ENCODE measurements around the gene CHMP5.

Gene CHMP5

GRCh38 chr9:33244137-33244784 is 20.6 kb upstream of the CHMP5 start:
- DNase-seq = no peak

DNA sequence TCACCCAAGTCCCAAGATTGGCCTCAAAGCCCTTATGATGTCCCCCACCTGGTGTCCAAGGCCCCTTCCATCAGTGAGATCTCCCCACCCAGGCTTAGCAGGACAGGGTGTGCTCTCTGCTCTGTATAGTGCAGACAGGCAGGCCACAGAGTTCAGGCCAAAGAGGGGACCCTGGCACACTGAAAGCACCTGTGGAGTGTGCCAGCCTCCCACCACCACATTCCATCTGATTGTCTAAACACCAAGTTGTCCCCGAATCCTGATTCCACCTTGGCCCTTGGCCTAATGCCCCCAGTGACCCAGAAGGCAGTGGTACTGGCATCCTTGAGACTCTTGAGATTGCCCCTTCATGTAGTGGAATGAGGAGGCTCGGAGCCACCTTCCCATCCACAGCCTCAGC is 19.5 kb upstream of the CHMP5 start:
- DNase-seq = no peak

- no peak for DNase-seq
These were observed 18.5 kb upstream of the CHMP5 start for GRCh38 chr9:33246269-33246860.

GRCh38 chr9:33248606-33249005 is 16.2 kb upstream of the CHMP5 start:
- no peak for DNase-seq

DNA sequence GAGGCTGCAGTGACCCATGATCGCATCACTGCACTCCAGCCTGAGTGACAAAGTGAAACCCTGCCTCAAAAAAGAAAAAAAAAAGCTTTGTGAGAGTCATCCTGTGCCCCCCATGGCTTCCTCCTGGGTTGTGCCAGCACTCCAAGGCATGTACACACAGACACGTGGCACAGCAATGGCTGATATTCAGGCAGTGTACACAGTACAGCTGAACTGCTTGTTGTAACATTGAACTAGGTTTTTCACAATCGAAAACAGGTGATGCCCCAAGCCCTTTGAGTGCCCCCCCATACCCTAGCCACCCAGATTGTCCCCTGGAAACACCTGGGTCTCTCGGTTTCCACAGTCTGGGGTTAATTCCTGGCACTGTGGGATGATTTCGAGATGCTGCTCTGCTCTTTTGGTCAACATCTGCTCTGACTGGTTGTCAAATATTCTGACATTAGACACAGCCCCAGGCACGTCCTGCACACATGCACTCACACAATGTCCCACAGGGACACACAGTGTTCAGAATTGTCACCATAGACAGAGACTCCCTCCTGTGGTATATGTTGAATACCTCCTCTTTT is 15.7 kb upstream of the CHMP5 start:
- no peak for DNase-seq

DNA sequence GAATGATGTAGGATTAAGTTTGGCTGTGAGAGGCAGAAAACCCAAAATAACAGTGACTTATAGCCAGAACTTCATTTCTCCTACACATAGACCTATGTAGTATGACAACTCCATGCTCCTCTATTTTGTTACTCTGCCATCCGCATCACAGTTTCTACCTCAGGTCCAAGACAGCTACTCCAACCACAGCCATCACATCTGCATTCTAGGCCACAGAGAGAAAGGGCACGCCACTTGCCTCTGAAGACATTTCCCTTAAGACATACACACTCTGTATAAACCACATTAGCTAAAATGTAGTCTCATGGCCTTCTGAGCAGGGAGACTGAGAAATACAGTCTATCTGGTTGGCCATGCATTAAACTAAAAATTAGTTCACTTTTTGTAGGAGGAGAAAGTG is 14.9 kb upstream of the CHMP5 start:
- DNase-seq = no peak

DNA sequence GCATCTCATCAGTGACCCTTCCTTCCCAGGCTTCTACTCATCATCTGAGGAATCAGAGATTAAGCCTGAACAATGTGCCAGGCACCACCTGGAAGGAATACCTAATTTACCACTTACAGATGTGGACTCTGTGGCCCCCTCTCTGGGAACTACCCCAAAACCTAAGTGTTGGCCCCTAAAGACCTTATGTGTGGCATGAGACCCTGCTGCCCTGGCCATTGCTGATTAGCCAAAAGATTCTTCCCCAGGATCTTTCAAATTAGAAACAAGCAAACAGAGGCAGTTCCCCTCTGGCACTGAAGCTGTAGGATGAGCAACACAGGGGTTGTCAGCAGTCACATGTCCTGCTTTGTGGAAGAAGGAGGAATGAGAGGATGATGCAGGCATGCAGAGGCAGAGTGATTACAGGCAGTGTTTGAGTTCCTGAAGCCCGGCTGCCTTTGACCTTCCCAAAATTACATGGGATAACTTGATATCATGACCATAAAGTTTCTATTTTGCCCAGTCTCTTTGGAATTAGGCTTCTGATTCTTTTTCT is 14.3 kb upstream of the CHMP5 start:
- no peak for DNase-seq

- DNase-seq = no peak
These were observed 10.6 kb upstream of the CHMP5 start for GRCh38 chr9:33254211-33254610.

GRCh38 chr9:33255014-33255413 is 9.8 kb upstream of the CHMP5 start:
- DNase-seq = no peak

DNA sequence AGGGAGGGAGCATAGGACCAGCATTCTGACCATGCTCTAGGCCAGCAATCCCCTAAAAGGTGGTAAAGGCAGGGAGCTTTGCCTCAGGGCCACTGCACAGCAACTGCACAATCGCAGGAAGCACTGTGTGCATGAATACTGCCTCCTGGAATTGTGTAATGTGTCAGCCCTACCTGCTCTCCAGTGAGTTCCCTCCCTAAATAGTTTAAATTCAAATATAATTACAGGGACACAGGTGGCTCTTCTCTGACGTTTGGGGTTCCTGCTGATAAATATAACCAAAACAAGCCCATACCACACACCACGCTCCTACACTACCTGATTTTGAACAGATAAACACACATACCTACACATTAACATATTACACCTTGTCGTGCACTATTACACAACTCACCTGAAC is 9.4 kb upstream of the CHMP5 start:
- DNase-seq = no peak

DNA sequence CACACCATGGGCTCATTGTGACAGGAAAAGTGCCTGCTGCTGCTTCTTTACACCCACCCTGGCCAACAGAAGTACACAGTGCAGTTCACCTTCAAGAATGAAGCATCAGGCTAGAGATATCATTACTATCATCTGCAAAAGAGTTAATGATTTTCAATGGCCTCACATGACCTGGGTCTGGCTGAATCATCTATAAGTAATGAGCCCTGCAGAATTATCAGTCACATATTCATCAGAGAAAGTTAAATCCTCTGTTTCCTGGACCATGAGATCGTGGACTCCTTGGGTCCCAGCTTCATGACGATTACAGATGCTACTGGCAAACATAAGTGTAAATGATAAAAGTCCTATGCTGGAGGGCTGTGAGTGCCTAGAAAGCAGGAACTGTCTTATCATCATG is 8.6 kb upstream of the CHMP5 start:
- no peak for DNase-seq

GRCh38 chr9:33257276-33257675 is 7.6 kb upstream of the CHMP5 start:
- DNase-seq = no peak

GRCh38 chr9:33260372-33260771 is 4.5 kb upstream of the CHMP5 start:
- DNase-seq = no peak

DNA sequence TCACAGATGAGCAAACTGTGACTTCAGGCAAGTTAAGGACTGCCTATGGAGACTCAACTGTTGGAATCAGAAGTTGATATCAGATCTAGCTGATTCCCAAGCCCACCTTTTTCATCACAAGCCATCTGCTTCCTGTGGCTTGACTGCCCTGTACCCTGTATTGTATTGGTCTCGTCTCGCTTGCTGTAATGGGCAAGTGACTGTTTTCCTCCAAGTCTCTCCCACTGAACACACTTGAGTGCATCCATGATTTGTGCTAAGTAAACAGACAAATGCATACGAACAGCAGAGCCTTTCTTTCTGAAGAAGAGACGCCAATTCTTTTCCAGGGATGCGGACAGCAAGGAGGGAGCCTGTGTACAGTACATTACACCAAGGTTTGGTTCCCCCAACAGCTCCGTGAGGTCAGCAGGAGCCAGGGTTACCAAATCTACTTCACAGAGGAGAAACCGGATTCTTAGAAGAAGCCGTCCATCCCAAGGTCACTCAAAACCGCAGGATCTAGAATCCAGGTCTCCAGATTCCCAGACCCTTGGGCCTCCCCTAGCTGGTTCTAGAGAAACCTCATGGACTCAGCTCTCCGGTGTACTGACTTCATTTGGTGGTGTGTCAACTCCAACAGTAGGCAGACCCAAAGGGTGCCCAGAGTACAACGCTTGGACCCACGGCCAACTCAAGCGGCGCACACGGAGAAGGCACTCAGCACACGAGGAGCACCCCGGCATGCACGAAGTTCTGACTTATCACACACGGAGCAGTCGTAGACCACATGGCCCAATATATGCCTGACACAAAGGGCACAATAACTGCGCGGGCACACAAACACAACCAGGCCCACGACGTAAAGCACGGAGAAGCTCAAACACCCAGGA is 1.5 kb upstream of the CHMP5 start:
- DNase-seq = no peak

DNA sequence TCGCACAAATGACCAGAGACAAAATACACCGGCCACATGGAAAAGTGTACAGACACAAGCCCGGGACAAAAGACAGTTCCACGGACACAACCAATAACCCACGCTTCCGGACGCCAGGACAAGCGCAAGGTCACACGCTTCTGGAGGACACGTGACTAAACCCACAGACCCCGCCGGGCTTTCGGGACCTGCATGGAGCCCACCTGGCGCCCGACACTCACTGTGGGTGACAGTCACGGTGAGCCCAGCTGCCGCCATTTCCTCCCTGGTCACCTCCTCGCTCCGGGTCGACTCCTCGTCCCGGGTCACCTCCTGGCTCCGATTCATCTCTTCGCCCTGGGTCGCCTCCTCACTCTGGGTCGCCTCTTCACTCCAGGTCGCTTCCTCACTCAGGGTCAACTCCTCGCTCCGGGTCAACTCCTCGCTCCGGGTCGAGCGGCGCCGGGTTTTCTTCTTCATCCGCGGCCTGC is 811 bp upstream of the CHMP5 start:
- no peak for DNase-seq

GRCh38 chr9:33265211-33265865 is 489 bp downstream of the CHMP5 start:
- DNase-seq = no peak

- DNase-seq = no peak
These were observed 2.4 kb downstream of the CHMP5 start for GRCh38 chr9:33267151-33267767.

DNA sequence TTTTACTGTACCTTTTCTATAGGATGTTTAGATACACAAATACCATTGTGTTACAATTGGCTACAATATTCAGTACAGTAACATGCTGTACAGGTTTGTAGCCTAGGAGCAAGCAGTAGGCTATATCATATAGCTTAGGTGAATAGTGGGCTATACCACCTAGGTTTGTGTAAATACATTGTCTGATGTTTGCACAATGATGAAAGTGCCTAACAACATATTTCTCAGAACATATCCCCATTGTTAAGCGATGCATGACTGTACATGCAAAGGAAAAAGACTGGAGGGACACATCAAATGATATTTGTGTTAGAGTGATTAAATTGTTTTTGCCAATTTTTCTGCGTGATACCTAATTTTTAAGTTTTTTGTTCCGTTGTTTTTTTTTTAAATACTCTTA is 5.3 kb downstream of the CHMP5 start:
- no peak for DNase-seq

GRCh38 chr9:33272061-33272460 is 7.2 kb downstream of the CHMP5 start:
- no peak for DNase-seq

DNA sequence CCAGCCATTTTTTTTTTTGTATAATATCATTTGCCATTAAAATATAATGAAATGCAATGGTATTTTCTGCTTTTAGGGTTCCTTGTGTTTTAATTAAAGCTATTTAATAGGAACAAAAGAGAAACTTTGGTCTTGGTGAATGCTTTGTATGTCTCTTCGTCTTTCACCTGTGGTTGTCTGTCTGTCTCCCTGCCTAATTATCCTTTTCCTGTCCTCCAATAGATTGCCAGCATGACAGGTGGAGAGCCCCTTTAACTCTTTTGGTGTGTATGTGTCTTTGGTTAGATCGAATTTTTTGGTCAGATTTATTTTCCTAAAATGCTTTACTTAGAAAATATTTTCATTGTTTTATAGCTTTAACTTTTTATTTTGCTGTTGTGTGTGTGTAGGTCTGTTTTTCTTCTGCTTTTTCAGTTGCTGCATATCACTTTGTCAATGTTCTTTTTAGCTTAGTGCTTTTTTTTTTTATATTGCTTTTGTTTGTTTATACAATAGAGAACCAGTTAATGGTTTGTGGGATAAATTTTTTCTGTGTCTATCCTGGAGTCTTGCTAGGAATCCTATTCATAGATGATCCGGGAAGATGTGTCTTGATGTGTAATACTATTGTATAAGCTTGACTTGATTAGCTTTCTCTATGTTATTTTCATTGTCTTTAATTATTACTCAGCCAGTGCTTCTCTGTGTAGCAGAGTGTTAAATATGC is 8.6 kb downstream of the CHMP5 start:
- DNase-seq = no peak

- no peak for DNase-seq
These were observed 9.1 kb downstream of the CHMP5 start for GRCh38 chr9:33273972-33274328.

- no peak for DNase-seq
These were observed 12.6 kb downstream of the CHMP5 start for GRCh38 chr9:33277484-33277883.
